Lung (tissue), 12 donors: Measurements from ENCODE around the gene ANKRD40CL. TPM values are rescaled to one million over a fixed set of nuclear protein-coding genes. Genes with fewer than 3 reads are reported as not detected.
"Not testable (repeated sequence)": the region's sequence is repeated elsewhere in the genome, so short reads cannot be mapped to it uniquely, and the experiment has no call there.

ENCODE experiments used
- ATAC-seq: fragments of 200-7000 bp; cut with Tn5 transposase; one replicate; pipeline ENCODE4 v1.9.1; 2020; ENCODE audit warnings: moderate number of reproducible peaks; ENCODE audit not compliant: insufficient read depth, low FRiP score
- DNase-seq, 3 donors: peaks; one replicate each; pipeline ENCODE4 v3.0.0-alpha.2; 2013 to 2017
- H3K27ac ChIP-seq, 2 donors: one replicate each; pipeline ENCODE4 v1.5.1; 2013; ENCODE audit warnings: mild to moderate bottlenecking in 2 of 2, moderate library complexity in 2 of 2, control low read depth in 1 of 2, inconsistent platforms in 1 of 2, low read depth in 1 of 2, low read length in 1 of 2
- H3K27me3 ChIP-seq, 3 donors: one replicate each; pipeline ENCODE4 v1.5.1; 2013; ENCODE audit warnings: low read length in 2 of 3; ENCODE audit not compliant: control insufficient read depth in 3 of 3, insufficient read depth in 3 of 3
- H3K36me3 ChIP-seq, 4 donors: one replicate each; pipeline ENCODE4 v1.5.1; 2013; ENCODE audit warnings: low read length in 4 of 4, mild to moderate bottlenecking in 1 of 4, moderate library complexity in 1 of 4; ENCODE audit not compliant: control insufficient read depth in 4 of 4, insufficient read depth in 4 of 4
- H3K4me1 ChIP-seq, 5 donors: one replicate each; pipeline ENCODE4 v1.5.1; 2013; ENCODE audit warnings: low read length in 5 of 5, mild to moderate bottlenecking in 2 of 5, moderate library complexity in 1 of 5; ENCODE audit not compliant: control insufficient read depth in 5 of 5, insufficient read depth in 5 of 5
- H3K4me3 ChIP-seq: one replicate; pipeline ENCODE4 v1.5.1; 2013; ENCODE audit warnings: mild to moderate bottlenecking, control low read depth, moderate library complexity
- H3K9ac ChIP-seq, 2 donors: one replicate each; pipeline ENCODE4 v1.5.1; 2013; ENCODE audit warnings: low read length in 2 of 2, control low read depth in 1 of 2; ENCODE audit not compliant: insufficient read depth in 1 of 2
- H3K9me3 ChIP-seq, 4 donors: one replicate each; pipeline ENCODE4 v1.5.1; 2013; ENCODE audit warnings: low read length in 3 of 4, mild to moderate bottlenecking in 1 of 4, moderate library complexity in 1 of 4; ENCODE audit not compliant: control insufficient read depth in 4 of 4, insufficient read depth in 3 of 4
- CTCF ChIP-seq: IDR thresholded peaks from 2 replicates; pipeline ENCODE4 v1.5.1; 2012; ENCODE audit warnings: mild to moderate bottlenecking; ENCODE audit errors: control extremely low read depth, extremely low read depth
- WGBS, 2 donors: extraction: QIAGEN DNeasy Blood & Tissue Kit; methylation state at CpG; one replicate each; pipeline ENCODE4 v1.1.7; 2013; 5-methylcytosine and 5-hydroxymethylcytosine counted together
- polyA plus RNA-seq, 2 donors: library from polyadenylated mRNA; stranded (reverse); fragments of 200-250 nt; gene quantifications; one replicate each; pipeline ENCODE4 v1.2.1, GENCODE V29; 2013
- total RNA-seq, 2 donors: library from RNA; depleted of rRNA in 1 of 2; stranded (reverse); fragments of >200 nt in 1 of 2; gene quantifications; one replicate each; pipeline ENCODE4 v1.2.1, GENCODE V29; 2014 to 2021
- donor health status: control.
- donor health status: control.
- donor health status: Bipolar disorder and iron deficiency.
- donor health status: healthy.
- donor health status: DM: yes; HTN: yes; CAD: no.

ANKRD40CL gene
- total and polyA plus RNA-seq, 4 donors: not detected

- ATAC-seq: no peak
- H3K36me3 ChIP-seq: no peaks in the 10 kb centered on the region
- H3K9ac ChIP-seq: no peak overlapping the region
- no peaks in the 10 kb centered on the region for H3K27me3 ChIP-seq
- no peak for DNase-seq
- H3K4me3 ChIP-seq: no peak overlapping the region
- no peak overlapping the region for H3K27ac ChIP-seq
- no peak for TF ChIP-seq CTCF
- H3K4me1 ChIP-seq: peaks cover under 1 to 34% (median 5%) of the 10 kb centered on the region in 5 donors
- no peaks in the 10 kb centered on the region for H3K9me3 ChIP-seq
- WGBS, 2 donors: 92% methylated on average over 2 of the region's 2 CpGs
These were observed 39.2 kb downstream of the ANKRD40CL start for GRCh38 chr17:50728112-50728429.

- no peak overlapping the region for H3K27ac ChIP-seq
- peaks cover 0 to 3% (median 0%) of the 10 kb centered on the region in 4 donors for H3K36me3 ChIP-seq
- H3K4me1 ChIP-seq: peaks cover 0 to 44% (median 16%) of the 10 kb centered on the region in 5 donors
- TF ChIP-seq CTCF: no peak
- H3K9me3 ChIP-seq: no peaks in the 10 kb centered on the region
- H3K4me3 ChIP-seq: no peak overlapping the region
- no peak for DNase-seq
- ATAC-seq: no peak
- no peaks in the 10 kb centered on the region for H3K27me3 ChIP-seq
- H3K9ac ChIP-seq: no peak overlapping the region
- WGBS, 2 donors: 83 to 88% methylated on average over 12 of the region's 12 CpGs
These were observed 41.3 kb downstream of the ANKRD40CL start for GRCh38 chr17:50725769-50726655.

- not testable (repeated sequence) for H3K9ac ChIP-seq, H3K36me3 ChIP-seq, H3K4me3 ChIP-seq, H3K9me3 ChIP-seq, H3K27ac ChIP-seq, H3K27me3 ChIP-seq, DNase-seq, ATAC-seq
- whole genome bisulfite sequencing, 2 donors: 90 to 98% methylated on average over 6 of the region's 6 CpGs
- H3K4me1 ChIP-seq: peaks cover 0 to 40% (median 17%) of the 10 kb centered on the region in 5 donors
These were observed 42.7 kb downstream of the ANKRD40CL start for GRCh38 chr17:50724622-50725021.

GRCh38 chr17:50722746-50723145 lies 44.6 kb downstream of the ANKRD40CL start:
- ATAC-seq: no peak

More at GRCh38 chr17:50722746-50723145, 44.6 kb downstream of the ANKRD40CL start:
- Histone ChIP-seq H3K9ac (no peak overlapping the region), H3K27me3 (no peaks in the 10 kb centered on the region), H3K4me3 (no peak overlapping the region), H3K9me3 (no peaks in the 10 kb centered on the region), H3K4me1 (peaks cover 0 to 34% (median 19%) of the 10 kb centered on the region in 5 donors), H3K36me3 (peaks cover 0 to 3% (median 0%) of the 10 kb centered on the region in 4 donors), H3K27ac (no peak overlapping the region)
- no peak for DNase-seq
- WGBS, 2 donors: 43 to 56% methylated on average over 3 of the region's 3 CpGs
- TF ChIP-seq CTCF: no peak
